HepG2 (cell line): Measurements from ENCODE around the gene HDAC4. TPM values are rescaled to one million over a fixed set of nuclear protein-coding genes. Genes with fewer than 3 reads are reported as not detected.

Experiments
- ATAC-seq: fragments of 200-7000 bp; cut with Tn5 transposase; 3 replicates; pipeline ENCODE4 v1.9.1; 2020; ENCODE audit warnings: mild to moderate bottlenecking, moderate library complexity
- BruUV-seq: library from RNA; stranded (reverse); fragments of 400-500 nt; replicated peaks from 2 replicates; lab custom pipeline; 2021; lab: Mats Ljungman, UMichigan
- CTCF ChIA-PET: fragments of 300-600 bp; formaldehyde crosslinking; extraction: SDS; loops from one replicate; lab custom pipeline; 2021; ENCODE audit warnings: low total read pairs, inconsistent platforms, low intra/inter-chr PET ratio; lab: Yijun Ruan, JAX
- POLR2A ChIA-PET: fragments of 350-600 bp; sonication (Branson Sonifier 250); formaldehyde crosslinking; loops from one replicate; lab custom pipeline; 2020; ENCODE audit warnings: antibody characterized with exemption, inconsistent platforms; lab: Yijun Ruan, JAX
- DNase-seq: peaks from one replicate; pipeline ENCODE4 v3.0.0-alpha.2; 2015; ENCODE audit warnings: low spot score
- FAIRE-seq: peaks from 3 replicates; lab custom pipeline; 2011; peaks lifted over from hg19 to GRCh38; lab: Jason Lieb, UNC
- H2AFZ ChIP-seq: one replicate; pipeline ENCODE4 v1.6.1; 2011; ENCODE audit warnings: low read length, inconsistent platforms
- H3K27ac ChIP-seq: fragments of 300-600 bp; 3 replicates; pipeline ENCODE4 v1.8.0; 2011; ENCODE audit warnings: mixed run types, mild to moderate bottlenecking, mixed read lengths, low read length, inconsistent platforms; ENCODE audit not compliant: insufficient read depth; ENCODE audit errors: extremely low read length
- H3K27me3 ChIP-seq, 2 experiments: fragments of 200-600 bp in 1 of 2; 2 replicates in 1 of 2; 3 replicates in 1 of 2; pipeline versions ENCODE4 v1.6.0 to v1.8.0; 2011; ENCODE audit warnings: low read length in 2 of 2, mild to moderate bottlenecking in 2 of 2, moderate library complexity in 2 of 2, inconsistent platforms in 1 of 2; ENCODE audit not compliant: insufficient read depth in 2 of 2, control insufficient read depth in 1 of 2
- H3K36me3 ChIP-seq, 2 experiments: fragments of 200-600 bp in 1 of 2; replicated peaks in 1 of 2; 2 replicates in 1 of 2; 3 replicates in 1 of 2; pipeline versions ENCODE4 v1.5.1 to v1.8.0; 2011; ENCODE audit warnings: low read length in 2 of 2, inconsistent platforms in 1 of 2; ENCODE audit not compliant: insufficient read depth in 2 of 2, control insufficient read depth in 1 of 2
- H3K4me1 ChIP-seq: 2 replicates; pipeline ENCODE4 v1.5.1; 2012; ENCODE audit warnings: low read length, inconsistent platforms; ENCODE audit not compliant: insufficient read depth
- H3K4me2 ChIP-seq: 2 replicates; pipeline ENCODE4 v1.6.0; 2011; ENCODE audit warnings: low read depth, low read length, inconsistent platforms
- H3K4me3 ChIP-seq, 3 experiments: fragments of 200-600 bp in 1 of 3; sonication (generic), shearing (Covaris generic) in 1 of 3; replicated peaks in 1 of 3; 2 replicates each; pipeline ENCODE4 v1.5.1; 2011 to 2016; ENCODE audit warnings: low read length in 3 of 3, inconsistent platforms in 2 of 3, low read depth in 2 of 3, mild to moderate bottlenecking in 2 of 3, control low read depth in 1 of 3, mixed read lengths in 1 of 3; ENCODE audit not compliant: insufficient read depth in 1 of 3
- H3K79me2 ChIP-seq: one replicate; pipeline ENCODE4 v1.6.1; 2011; ENCODE audit warnings: low read length, inconsistent platforms; ENCODE audit not compliant: insufficient read depth
- H3K9ac ChIP-seq: 2 replicates; pipeline ENCODE4 v1.6.0; 2011; ENCODE audit warnings: mild to moderate bottlenecking, low read depth, low read length, inconsistent platforms; ENCODE audit not compliant: insufficient read depth
- H3K9me3 ChIP-seq: 2 replicates; pipeline ENCODE4 v1.5.1; 2012; ENCODE audit warnings: mild to moderate bottlenecking, low read length
- H4K20me1 ChIP-seq: 2 replicates; pipeline ENCODE4 v1.6.0; 2011; ENCODE audit warnings: inconsistent platforms, mild to moderate bottlenecking, low read length, moderate library complexity; ENCODE audit not compliant: insufficient read depth
- BORCS8-MEF2B ChIP-seq: sonication (generic); formaldehyde crosslinking; IDR thresholded peaks from 2 replicates; pipeline ENCODE4 v1.8.0; 2022; ENCODE audit warnings: mild to moderate bottlenecking, missing genetic modification reagents
- KDM6A ChIP-seq: IDR thresholded peaks from 2 replicates; pipeline ENCODE4 v1.6.1; 2016; ENCODE audit warnings: low read depth
- KLF13 ChIP-seq: sonication (generic); formaldehyde crosslinking; IDR thresholded peaks from 2 replicates; pipeline ENCODE4 v1.4.0; 2020; ENCODE audit warnings: mild to moderate bottlenecking, missing genetic modification reagents
- MEIS1 ChIP-seq: sonication (generic); formaldehyde crosslinking; IDR thresholded peaks from 2 replicates; pipeline ENCODE4 v1.9.0; 2021; ENCODE audit warnings: mild to moderate bottlenecking, missing genetic modification reagents, moderate library complexity, borderline replicate concordance
- ZNF382 ChIP-seq: sonication (generic); formaldehyde crosslinking; IDR thresholded peaks from 2 replicates; pipeline ENCODE4 v1.5.0; 2020; ENCODE audit warnings: missing genetic modification reagents, mild to moderate bottlenecking, borderline replicate concordance
- ZNF703 ChIP-seq: sonication (generic); formaldehyde crosslinking; IDR thresholded peaks from 2 replicates; pipeline ENCODE4 v1.5.1; 2020; ENCODE audit warnings: missing genetic modification reagents, mild to moderate bottlenecking, moderate library complexity, borderline replicate concordance
- WGBS: methylation state at CpG from one replicate; pipeline ENCODE4 v1.1.6; 2017; ENCODE audit warnings: low lambda C conversion rate; 5-methylcytosine and 5-hydroxymethylcytosine counted together
- in situ Hi-C: cut with HindIII; loops from 2 replicates; pipeline ENCODE4 v1.10.0; 2017; ENCODE audit warnings: low pct_unique_long_range_greater_than_20kb; ENCODE audit not compliant: extremely low pct_ligation_motif_present
- intact Hi-C: fragments of 100-400 bp; cut with micrococcal nuclease; formaldehyde crosslinking; loops from one replicate; pipeline ENCODE4 v1.10.0; 2022; ENCODE audit not compliant: unreplicated experiment
- polyA plus RNA-seq, 8 experiments: library from polyadenylated mRNA; depleted of rRNA in 3 of 8; stranded (reverse) in 7 of 8; unstranded in 1 of 8; fragments of >200 nt; fragmentation: Illumina TruSeq in 4 of 8; extraction: Trizol in 4 of 8; gene quantifications; 2 replicates each; pipeline versions ENCODE4 v1.2.1 to v1.2.3, GENCODE V29; 2011 to 2016; ENCODE audit warnings: low read depth in 4 of 8, missing spikeins in 1 of 8, mixed read lengths in 1 of 8; ENCODE audit not compliant: insufficient read depth in 1 of 8
- total RNA-seq, 5 experiments: library from RNA; depleted of rRNA; stranded (reverse); fragments of >200 nt; fragmentation: Illumina TruSeq; extraction: Trizol; gene quantifications; 2 replicates each; pipeline ENCODE4 v1.2.3, GENCODE V29; 2016; ENCODE audit warnings: low read depth in 1 of 5
- TF ChIP-seq, protein P1 (sequence below): sonication (generic); formaldehyde crosslinking; IDR thresholded peaks from 2 replicates; pipeline ENCODE4 v1.5.0; 2020; ENCODE audit warnings: mild to moderate bottlenecking, missing genetic modification reagents, borderline replicate concordance

HDAC4 gene
- total and polyA plus RNA-seq, 2 of the 13 experiments (the other 11 are each of a cell fraction or from before 2014, with no cell fraction given), result 10.1 to 11.5 TPM

DNA sequence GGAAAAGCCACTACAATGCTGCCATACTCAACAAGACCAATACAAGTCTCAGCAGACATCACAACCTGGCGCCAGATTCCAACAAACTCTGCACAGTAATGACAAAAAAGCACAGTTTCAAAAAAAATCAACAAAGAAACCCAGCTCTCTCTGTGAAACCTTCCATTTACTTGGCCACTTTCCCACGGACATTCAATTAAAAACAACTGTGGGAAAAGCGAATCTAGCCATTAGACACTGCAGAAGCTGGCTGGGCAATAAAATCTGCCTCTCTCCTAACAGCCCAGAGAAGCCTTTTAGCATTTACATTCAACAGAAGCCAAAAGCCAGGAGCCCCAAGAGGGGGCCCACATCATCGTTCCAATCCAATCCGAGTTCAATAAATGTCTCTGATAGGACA lies 128.9 kb downstream of the HDAC4 start:
- in situ Hi-C loops, result no loop called here
- H3K27ac ChIP-seq, result no peak overlapping the region
- ATAC-seq, result no peak
- no peaks in the 10 kb centered on the region for H3K27me3 ChIP-seq
- H3K4me3 ChIP-seq, result no peak overlapping the region
- BruUV-seq, result no TSS peak
- ChIA-PET CTCF (no interaction called here), POLR2A (no interaction called here)
- peaks cover 40% of the 10 kb centered on the region for H3K4me1 ChIP-seq
- H3K36me3 ChIP-seq, result no peaks in the 10 kb centered on the region; a peak in 1 of 5 replicates
- DNase-seq, result no peak
- peaks cover 30% of the 10 kb centered on the region for H3K79me2 ChIP-seq
- WGBS, result 96% methylated on average over 5 of the region's 5 CpGs
- H3K9ac ChIP-seq, result no peak overlapping the region
- no peak overlapping the region for H3K4me2 ChIP-seq
- peaks cover 42% of the 10 kb centered on the region for H4K20me1 ChIP-seq
- intact Hi-C loops, result no loop called here
- H2AFZ ChIP-seq, result no peak overlapping the region
- no peak for FAIRE-seq
- H3K9me3 ChIP-seq, result no peaks in the 10 kb centered on the region
- TF ChIP-seq ZNF703 (CRISPR knock-in tag) (no peak), BORCS8-MEF2B (CRISPR knock-in tag) (no peak), ZNF382 (CRISPR knock-in tag) (no peak), KLF13 (no peak), MEIS1 (CRISPR knock-in tag) (no peak), KDM6A (CRISPR knock-in tag) (no peak)
- TF ChIP-seq, protein P1, sequence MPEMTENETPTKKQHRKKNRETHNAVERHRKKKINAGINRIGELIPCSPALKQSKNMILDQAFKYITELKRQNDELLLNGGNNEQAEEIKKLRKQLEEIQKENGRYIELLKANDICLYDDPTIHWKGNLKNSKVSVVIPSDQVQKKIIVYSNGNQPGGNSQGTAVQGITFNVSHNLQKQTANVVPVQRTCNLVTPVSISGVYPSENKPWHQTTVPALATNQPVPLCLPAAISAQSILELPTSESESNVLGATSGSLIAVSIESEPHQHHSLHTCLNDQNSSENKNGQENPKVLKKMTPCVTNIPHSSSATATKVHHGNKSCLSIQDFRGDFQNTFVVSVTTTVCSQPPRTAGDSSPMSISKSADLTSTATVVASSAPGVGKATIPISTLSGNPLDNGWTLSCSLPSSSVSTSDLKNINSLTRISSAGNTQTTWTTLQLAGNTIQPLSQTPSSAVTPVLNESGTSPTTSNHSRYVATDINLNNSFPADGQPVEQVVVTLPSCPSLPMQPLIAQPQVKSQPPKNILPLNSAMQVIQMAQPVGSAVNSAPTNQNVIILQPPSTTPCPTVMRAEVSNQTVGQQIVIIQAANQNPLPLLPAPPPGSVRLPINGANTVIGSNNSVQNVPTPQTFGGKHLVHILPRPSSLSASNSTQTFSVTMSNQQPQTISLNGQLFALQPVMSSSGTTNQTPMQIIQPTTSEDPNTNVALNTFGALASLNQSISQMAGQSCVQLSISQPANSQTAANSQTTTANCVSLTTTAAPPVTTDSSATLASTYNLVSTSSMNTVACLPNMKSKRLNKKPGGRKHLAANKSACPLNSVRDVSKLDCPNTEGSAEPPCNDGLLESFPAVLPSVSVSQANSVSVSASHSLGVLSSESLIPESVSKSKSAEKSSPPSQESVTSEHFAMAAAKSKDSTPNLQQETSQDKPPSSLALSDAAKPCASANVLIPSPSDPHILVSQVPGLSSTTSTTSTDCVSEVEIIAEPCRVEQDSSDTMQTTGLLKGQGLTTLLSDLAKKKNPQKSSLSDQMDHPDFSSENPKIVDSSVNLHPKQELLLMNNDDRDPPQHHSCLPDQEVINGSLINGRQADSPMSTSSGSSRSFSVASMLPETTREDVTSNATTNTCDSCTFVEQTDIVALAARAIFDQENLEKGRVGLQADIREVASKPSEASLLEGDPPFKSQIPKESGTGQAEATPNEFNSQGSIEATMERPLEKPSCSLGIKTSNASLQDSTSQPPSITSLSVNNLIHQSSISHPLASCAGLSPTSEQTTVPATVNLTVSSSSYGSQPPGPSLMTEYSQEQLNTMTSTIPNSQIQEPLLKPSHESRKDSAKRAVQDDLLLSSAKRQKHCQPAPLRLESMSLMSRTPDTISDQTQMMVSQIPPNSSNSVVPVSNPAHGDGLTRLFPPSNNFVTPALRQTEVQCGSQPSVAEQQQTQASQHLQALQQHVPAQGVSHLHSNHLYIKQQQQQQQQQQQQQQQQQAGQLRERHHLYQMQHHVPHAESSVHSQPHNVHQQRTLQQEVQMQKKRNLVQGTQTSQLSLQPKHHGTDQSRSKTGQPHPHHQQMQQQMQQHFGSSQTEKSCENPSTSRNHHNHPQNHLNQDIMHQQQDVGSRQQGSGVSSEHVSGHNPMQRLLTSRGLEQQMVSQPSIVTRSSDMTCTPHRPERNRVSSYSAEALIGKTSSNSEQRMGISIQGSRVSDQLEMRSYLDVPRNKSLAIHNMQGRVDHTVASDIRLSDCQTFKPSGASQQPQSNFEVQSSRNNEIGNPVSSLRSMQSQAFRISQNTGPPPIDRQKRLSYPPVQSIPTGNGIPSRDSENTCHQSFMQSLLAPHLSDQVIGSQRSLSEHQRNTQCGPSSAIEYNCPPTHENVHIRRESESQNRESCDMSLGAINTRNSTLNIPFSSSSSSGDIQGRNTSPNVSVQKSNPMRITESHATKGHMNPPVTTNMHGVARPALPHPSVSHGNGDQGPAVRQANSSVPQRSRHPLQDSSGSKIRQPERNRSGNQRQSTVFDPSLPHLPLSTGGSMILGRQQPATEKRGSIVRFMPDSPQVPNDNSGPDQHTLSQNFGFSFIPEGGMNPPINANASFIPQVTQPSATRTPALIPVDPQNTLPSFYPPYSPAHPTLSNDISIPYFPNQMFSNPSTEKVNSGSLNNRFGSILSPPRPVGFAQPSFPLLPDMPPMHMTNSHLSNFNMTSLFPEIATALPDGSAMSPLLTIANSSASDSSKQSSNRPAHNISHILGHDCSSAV (CRISPR knock-in tag), result no peak
- TF ChIP-seq, all 625 proteins: peak for 0
